Measurements from ENCODE around the gene PEX5. TPM values are rescaled to one million over a fixed set of nuclear protein-coding genes. Genes with fewer than 3 reads are reported as not detected.

The PEX5 gene
- total RNA-seq, 1 experiment from 2014 or later: 20.0 TPM

DNA sequence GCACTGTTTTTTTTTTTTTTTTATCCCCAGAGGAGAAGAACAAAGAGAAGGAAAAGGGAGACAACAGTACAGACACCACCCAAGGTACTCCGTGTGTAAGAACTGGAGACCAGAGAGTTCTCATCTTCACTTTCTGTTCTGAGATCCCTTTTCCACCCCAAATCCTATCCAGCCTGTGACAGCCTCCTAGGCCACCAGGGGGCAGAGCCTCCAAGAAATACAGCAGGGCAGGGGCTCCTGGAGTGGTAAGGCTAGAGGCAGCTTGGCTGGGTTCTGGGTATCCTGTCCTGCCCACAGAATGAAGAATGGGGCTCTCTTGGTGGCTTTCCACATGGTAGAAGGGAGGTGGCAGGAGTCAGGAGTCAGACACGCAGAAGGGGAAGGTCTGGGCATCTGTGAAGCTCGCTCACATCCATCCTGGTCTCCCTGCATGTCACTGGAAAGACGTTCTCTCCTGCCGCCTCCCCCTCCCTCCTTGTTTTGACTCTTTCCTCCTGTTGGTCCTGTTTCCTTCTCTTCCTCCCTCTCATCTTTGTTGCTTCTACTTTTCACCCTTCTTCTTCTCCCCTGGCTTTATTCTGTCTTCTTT, 47.3 kb upstream of the PEX5 start:
- Histone ChIP-seq H2AFZ (ENCODE audit: low read length) (no peak overlapping the region), H3K4me1 (ENCODE audit: insufficient read depth, low read length) (no peaks in the 10 kb centered on the region), H3K36me3 (ENCODE audit: low read depth, low read length) (no peaks in the 10 kb centered on the region), H3K9me3 (ENCODE audit: low read length) (no peaks in the 10 kb centered on the region), H3K9me2 (replicated peaks; ENCODE audit: low read length) (no peaks in the 10 kb centered on the region), H3K27ac (ENCODE audit: low read length) (no peak overlapping the region), H3K4me3 (ENCODE audit: low read length) (no peak overlapping the region), H3K27me3 (ENCODE audit: low read length) (no peaks in the 10 kb centered on the region), H3K79me2 (ENCODE audit: low read length) (no peaks in the 10 kb centered on the region), H3K4me2 (ENCODE audit: low read length) (no peak overlapping the region), H3F3A (ENCODE audit: low read length, unreplicated experiment) (no peaks in the 10 kb centered on the region), H3K9ac (ENCODE audit: low read length) (no peak overlapping the region), H4K20me1 (ENCODE audit: low read length) (no peaks in the 10 kb centered on the region)
- TF ChIP-seq, protein P1, sequence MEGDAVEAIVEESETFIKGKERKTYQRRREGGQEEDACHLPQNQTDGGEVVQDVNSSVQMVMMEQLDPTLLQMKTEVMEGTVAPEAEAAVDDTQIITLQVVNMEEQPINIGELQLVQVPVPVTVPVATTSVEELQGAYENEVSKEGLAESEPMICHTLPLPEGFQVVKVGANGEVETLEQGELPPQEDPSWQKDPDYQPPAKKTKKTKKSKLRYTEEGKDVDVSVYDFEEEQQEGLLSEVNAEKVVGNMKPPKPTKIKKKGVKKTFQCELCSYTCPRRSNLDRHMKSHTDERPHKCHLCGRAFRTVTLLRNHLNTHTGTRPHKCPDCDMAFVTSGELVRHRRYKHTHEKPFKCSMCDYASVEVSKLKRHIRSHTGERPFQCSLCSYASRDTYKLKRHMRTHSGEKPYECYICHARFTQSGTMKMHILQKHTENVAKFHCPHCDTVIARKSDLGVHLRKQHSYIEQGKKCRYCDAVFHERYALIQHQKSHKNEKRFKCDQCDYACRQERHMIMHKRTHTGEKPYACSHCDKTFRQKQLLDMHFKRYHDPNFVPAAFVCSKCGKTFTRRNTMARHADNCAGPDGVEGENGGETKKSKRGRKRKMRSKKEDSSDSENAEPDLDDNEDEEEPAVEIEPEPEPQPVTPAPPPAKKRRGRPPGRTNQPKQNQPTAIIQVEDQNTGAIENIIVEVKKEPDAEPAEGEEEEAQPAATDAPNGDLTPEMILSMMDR (conservative IDR thresholded peaks at IDR 0.05; ENCODE audit: low read depth, low read length): peak; percentile 73
- no peak for TF ChIP-seq EZH2 (IDR thresholded peaks at IDR 0.05; ENCODE audit: low read length, unreplicated experiment)
- ChIA-PET CTCF (no interaction called here), POLR2A (ENCODE audit: unreplicated experiment) (no interaction called here)
- intact Hi-C loops (cut with micrococcal nuclease): loop anchor here (2.0 kb wide), 2 partner anchors 47 to 497 kb away; partner anchors contain the start of gene PEX5
- no TSS peak for BruUV-seq (replicated peaks)
- ATAC-seq (peak; percentile 81), DNase-seq (peak; percentile 58)

DNA sequence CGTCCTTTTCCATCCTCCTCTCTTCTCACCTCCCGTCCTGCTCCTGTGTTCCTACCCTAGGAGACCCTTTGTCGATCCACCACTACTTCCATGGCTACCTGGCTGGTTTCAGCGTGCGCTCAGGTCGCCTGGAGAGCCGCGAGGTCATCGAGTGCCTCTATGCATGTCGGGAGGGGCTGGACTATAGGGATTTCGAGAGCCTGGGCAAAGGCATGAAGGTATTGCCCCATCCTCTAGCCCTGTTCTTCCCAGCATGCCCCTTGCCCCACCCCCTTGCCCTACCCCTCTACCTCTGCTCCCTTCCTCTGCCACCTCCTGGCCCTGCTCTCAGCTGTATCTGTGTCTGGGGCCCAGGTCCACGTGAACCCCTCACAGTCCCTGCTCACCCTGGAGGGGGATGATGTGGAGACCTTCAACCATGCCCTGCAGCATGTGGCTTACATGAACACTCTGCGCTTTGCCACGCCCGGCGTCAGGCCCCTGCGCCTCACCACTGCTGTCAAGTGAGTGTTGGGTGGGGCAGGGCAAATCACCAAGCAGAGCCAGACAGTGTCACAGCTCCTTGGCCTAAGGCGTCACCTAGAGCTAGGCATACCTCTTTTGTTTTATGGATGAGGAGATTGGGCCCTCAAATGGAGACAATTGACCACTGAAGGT, 46.5 kb upstream of the PEX5 start:
- Histone ChIP-seq H3K4me3 (ENCODE audit: low read length) (no peak overlapping the region), H3K27ac (ENCODE audit: low read length) (no peak overlapping the region), H3K9ac (ENCODE audit: low read length) (no peak overlapping the region), H2AFZ (ENCODE audit: low read length) (no peak overlapping the region), H4K20me1 (ENCODE audit: low read length) (no peaks in the 10 kb centered on the region), H3K4me1 (ENCODE audit: insufficient read depth, low read length) (no peaks in the 10 kb centered on the region), H3K79me2 (ENCODE audit: low read length) (no peaks in the 10 kb centered on the region), H3K4me2 (ENCODE audit: low read length) (no peak overlapping the region), H3F3A (ENCODE audit: low read length, unreplicated experiment) (no peaks in the 10 kb centered on the region), H3K27me3 (ENCODE audit: low read length) (no peaks in the 10 kb centered on the region), H3K9me2 (replicated peaks; ENCODE audit: low read length) (no peaks in the 10 kb centered on the region), H3K9me3 (ENCODE audit: low read length) (no peaks in the 10 kb centered on the region), H3K36me3 (ENCODE audit: low read depth, low read length) (no peaks in the 10 kb centered on the region)
- ATAC-seq (no peak), DNase-seq (no peak)
- CTCF ChIA-PET: no interaction called here
- BruUV-seq (replicated peaks): no TSS peak
- POLR2A ChIA-PET (ENCODE audit: unreplicated experiment): no interaction called here
- TF ChIP-seq EZH2phosphoT487 (IDR thresholded peaks at IDR 0.05; ENCODE audit: borderline replicate concordance, low read length): no peak
- no peak for TF ChIP-seq EZH2 (IDR thresholded peaks at IDR 0.05; ENCODE audit: low read length, unreplicated experiment)
- TF ChIP-seq, protein P1 (conservative IDR thresholded peaks at IDR 0.05; ENCODE audit: low read depth, low read length): no peak
- intact Hi-C loops (cut with micrococcal nuclease): loop anchor here (2.0 kb wide), 2 partner anchors 46 to 496 kb away; partner anchors contain the start of gene PEX5

DNA sequence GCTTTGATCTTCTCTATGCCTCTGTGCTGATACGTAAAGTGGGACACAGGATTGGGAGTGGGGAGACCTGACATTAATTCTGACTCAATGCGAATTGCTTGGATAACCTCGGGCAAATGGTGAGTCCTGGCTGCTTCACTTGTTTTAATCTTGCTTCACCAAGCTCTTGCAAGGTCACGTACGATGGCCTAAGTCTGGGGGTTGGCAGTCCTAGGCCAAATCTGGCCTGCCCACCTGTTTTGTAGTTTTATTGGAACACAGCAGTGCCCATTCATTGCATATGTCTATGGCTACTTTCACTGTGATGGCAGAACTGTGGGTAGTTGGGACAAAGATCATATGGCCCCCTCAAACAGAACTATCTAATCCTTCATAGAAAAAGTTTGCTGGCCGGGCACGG, 45.9 kb upstream of the PEX5 start:
- Histone ChIP-seq H3K79me2 (ENCODE audit: low read length) (no peaks in the 10 kb centered on the region), H3K27ac (ENCODE audit: low read length) (no peak overlapping the region), H3F3A (ENCODE audit: low read length, unreplicated experiment) (no peaks in the 10 kb centered on the region), H3K9me2 (replicated peaks; ENCODE audit: low read length) (no peaks in the 10 kb centered on the region), H2AFZ (ENCODE audit: low read length) (no peak overlapping the region), H3K9me3 (ENCODE audit: low read length) (no peaks in the 10 kb centered on the region), H3K4me3 (ENCODE audit: low read length) (no peak overlapping the region), H4K20me1 (ENCODE audit: low read length) (no peaks in the 10 kb centered on the region), H3K36me3 (ENCODE audit: low read depth, low read length) (no peaks in the 10 kb centered on the region), H3K4me1 (ENCODE audit: insufficient read depth, low read length) (no peaks in the 10 kb centered on the region), H3K9ac (ENCODE audit: low read length) (no peak overlapping the region), H3K4me2 (ENCODE audit: low read length) (no peak overlapping the region), H3K27me3 (ENCODE audit: low read length) (no peaks in the 10 kb centered on the region)
- ATAC-seq (no peak), DNase-seq (no peak)
- TF ChIP-seq EZH2phosphoT487 (IDR thresholded peaks at IDR 0.05; ENCODE audit: borderline replicate concordance, low read length): no peak
- TF ChIP-seq, protein P1 (conservative IDR thresholded peaks at IDR 0.05; ENCODE audit: low read depth, low read length): no peak
- no peak for TF ChIP-seq EZH2 (IDR thresholded peaks at IDR 0.05; ENCODE audit: low read length, unreplicated experiment)
- intact Hi-C loops (cut with micrococcal nuclease): loop anchor here (2.0 kb wide), 2 partner anchors 45 to 495 kb away; partner anchors contain the start of gene PEX5
- POLR2A ChIA-PET (ENCODE audit: unreplicated experiment): no interaction called here
- no TSS peak for BruUV-seq (replicated peaks)
- CTCF ChIA-PET: no interaction called here
